AG08395 (cell line): ENCODE results near the gene PPP1R3G.
A peak's percentile ranks its signal among the peaks of the same experiment; 100 is the strongest.
"Not testable (repeated sequence)": the region's sequence is repeated elsewhere in the genome, so short reads cannot be mapped to it uniquely, and the experiment has no call there.

Experiments used
- DNase-seq: peaks from one replicate; pipeline ENCODE4 v3.0.0; 2012; ENCODE audit warnings: mixed read lengths, low spot score

PPP1R3G gene

GRCh38 chr6:5084781-5085647 is at the start of gene PPP1R3G:
Gene PPP1R3G (plus strand): TSS chr6:5085341. CDS start chr6:5085486, 145 bp downstream.
- DNase-seq, result peak; percentile 47

DNA sequence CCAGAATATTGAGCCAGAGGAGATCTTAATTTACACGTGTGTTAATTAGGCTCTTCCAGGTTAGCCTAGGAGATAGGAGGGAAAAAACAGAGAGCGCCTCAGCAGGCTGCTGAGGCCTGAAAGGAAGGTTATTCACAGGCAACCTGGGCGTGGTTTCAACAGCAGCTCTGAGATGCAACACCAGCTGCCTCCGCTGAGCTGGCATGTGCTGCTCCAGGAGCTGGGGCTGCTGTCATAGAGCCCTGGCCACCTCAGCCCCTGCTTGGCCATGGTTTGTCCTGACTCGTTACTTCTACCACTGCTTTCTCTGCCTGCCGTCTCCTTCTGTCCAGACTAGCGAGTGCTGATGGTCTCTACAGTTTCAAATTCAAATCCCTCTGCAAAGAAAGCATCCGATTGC is 48.9 kb upstream of the PPP1R3G start:
- DNase-seq, result peak; percentile 48

- no peak for DNase-seq
These were observed 43.2 kb upstream of the PPP1R3G start for GRCh38 chr6:5041955-5042354.

DNA sequence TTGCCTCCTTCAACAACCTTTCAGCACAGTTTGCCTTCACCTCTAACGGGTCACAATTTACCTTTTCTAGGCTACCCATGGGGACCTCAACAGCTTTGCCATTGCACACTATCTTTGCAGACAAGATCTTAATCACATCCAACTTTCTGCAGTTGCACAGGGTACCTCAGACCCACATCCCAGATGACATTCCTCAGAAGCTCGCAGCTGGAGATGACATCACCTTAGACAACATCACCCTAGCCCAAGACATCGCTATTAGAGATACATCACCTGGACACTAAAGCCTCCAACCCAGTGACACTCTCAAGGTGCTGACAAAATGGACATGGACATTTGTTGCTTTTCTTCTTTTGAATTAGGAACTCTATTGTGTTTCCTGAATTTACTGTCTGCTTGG is 42.7 kb upstream of the PPP1R3G start:
- DNase-seq, result no peak

DNA sequence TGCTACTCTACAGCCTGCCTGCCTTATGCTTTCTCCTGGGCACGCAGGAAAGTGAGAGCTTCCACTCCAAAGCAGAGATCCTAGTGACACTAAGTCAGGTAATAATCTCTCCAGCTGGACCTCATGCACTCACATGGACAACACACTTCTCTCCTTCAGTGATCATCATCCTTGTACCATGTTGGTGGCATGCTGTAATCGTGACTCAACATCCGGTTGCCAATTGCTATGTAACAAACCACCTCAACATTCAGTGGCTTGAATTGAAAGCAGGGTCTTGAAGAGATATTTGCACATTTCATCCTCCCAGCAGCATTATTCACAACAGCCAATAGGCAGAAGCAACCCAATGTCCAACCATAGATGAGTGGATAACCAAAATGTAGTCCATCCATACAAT is 40.3 kb upstream of the PPP1R3G start:
- DNase-seq, result peak; percentile 10

DNA sequence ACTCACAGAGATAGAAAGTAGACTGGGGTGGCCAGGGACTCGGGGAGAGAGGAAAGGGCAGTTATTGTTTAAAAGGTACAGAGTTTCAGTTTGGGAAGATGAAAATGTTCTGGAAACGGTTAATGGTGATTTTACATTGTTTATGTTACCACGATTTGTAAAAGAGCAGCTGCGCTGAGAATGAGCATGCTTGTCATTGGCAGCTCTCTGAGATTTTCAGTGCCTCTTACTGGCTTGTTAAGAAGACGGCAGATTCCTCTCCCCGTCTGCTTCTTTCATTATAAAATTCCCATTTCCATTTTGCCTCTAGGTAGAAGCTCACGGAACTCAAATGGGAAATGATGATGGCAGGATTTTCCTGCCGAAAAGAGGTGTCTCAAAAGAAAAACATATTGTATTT is 39.7 kb upstream of the PPP1R3G start:
- DNase-seq, result no peak

DNA sequence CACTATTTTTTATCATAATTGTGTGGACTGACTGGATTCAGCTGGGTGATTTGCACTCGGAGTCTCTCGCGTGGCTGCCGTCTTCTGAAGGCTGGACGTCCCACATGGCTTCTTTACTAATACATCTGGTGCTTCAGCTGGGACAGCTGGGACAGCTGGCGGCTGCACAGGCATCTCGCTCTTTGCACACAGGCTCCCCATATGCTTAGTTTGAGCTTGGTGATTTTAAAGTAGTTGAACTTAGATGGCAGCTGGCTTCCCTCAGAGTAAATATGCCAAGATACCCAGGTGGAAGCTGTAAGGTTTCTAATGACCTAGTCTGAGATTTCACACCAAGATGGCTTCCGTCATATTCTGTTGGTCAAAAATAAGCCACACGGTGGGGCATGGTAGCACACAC is 38.7 kb upstream of the PPP1R3G start:
- no peak for DNase-seq

GRCh38 chr6:5050009-5050408 is 35.1 kb upstream of the PPP1R3G start:
- no peak for DNase-seq

- DNase-seq, result no peak
These were observed 33.7 kb upstream of the PPP1R3G start for GRCh38 chr6:5051394-5051793.

- DNase-seq, result no peak
These were observed 32.1 kb upstream of the PPP1R3G start for GRCh38 chr6:5053038-5053437.

GRCh38 chr6:5053864-5054244 is 31.3 kb upstream of the PPP1R3G start:
- no peak for DNase-seq

GRCh38 chr6:5054245-5054873 is 30.8 kb upstream of the PPP1R3G start:
- peak; percentile 46 for DNase-seq

DNA sequence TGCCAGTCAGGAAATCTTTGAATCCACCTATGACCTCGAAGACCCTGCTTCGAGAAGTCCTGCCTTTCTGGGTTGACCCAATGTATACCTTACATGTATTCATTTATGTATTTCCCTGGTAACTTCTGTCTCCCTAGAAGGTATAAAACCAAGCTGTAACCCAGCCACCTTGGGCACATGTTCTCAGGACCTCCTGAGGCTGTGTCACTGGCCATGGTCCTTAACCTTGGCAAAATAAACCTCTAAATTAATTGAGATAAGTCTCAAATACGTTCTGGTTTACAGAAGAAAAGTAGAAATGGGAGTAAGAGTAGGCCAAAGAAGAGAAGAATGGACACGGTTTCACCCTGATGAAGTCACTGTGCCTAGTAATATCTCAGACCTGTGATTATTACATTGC is 30.0 kb upstream of the PPP1R3G start:
- DNase-seq, result no peak

GRCh38 chr6:5058254-5058653 is 26.9 kb upstream of the PPP1R3G start:
- peak; percentile 22 for DNase-seq

- no peak for DNase-seq
These were observed 25.9 kb upstream of the PPP1R3G start for GRCh38 chr6:5059036-5059896.

- not testable (repeated sequence) for DNase-seq
These were observed 24.7 kb upstream of the PPP1R3G start for GRCh38 chr6:5060439-5060838.

DNA sequence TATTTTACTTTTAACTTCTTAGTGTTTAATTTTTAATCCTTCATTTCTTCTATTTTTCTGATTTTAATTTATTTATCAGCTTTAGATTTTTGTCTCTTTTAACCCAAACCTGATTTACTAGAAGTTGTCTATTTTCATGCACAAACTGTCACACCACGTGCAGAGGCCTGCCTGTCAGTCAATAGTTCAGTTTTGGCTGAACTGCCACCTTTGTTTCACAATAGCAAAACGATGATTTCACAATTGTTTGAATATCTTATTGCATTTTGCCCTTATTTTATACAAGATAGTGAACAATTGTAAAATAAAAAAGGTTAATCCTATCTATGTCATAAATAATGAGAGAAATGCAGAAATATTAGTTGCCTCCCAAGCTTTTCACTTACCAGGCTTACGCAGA is 24.0 kb upstream of the PPP1R3G start:
- DNase-seq, result no peak

GRCh38 chr6:5063617-5064016 is 21.5 kb upstream of the PPP1R3G start:
- no peak for DNase-seq

DNA sequence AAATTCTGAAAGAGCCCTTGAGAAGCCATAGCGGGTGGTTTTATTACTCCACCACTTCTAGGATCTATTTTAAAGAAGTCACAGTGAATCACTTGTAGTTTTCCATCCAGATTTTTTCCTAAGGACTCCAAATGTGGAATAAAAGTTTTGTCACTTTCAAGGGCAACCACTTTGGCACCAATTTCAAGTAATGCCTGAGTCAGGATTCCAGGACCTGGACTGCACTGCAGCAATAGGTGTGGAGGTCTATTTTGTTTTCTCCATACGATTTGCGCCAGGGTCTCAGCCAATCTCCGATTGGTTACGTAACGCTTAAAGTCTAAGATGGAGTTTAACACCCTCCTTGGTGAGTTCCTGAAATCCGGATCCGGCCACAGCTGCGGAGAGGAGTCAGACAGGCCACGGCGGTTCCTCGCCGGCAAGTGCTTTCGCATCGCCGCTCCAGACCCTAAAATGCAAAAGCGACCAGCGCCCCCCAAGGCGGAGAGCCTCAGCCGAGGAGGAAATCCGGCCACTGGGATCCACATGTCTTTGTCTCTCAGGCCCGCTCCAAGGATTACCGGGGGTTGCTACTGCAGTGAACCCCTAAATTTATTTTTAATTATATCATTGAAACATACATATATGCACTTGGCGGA is 18.6 kb upstream of the PPP1R3G start:
- no peak for DNase-seq

GRCh38 chr6:5067305-5067704 is 17.8 kb upstream of the PPP1R3G start:
- no peak for DNase-seq

- DNase-seq, result no peak
These were observed 16.9 kb upstream of the PPP1R3G start for GRCh38 chr6:5068153-5068751.

GRCh38 chr6:5071216-5071615 is 13.9 kb upstream of the PPP1R3G start:
- DNase-seq, result no peak
